H1 (cell line): ENCODE data around the gene ZNF839.

Experiments used
- ATF3 ChIP-seq: IDR thresholded peaks from 2 replicates; pipeline ENCODE4 v1.6.1; 2011; ENCODE audit warnings: low read depth, mild to moderate bottlenecking, low read length; ENCODE audit not compliant: insufficient read depth
- CBX5 ChIP-seq: fragments of 300-800, 300-1000 bp; sonication (generic); IDR thresholded peaks from 2 replicates; pipeline ENCODE4 v1.7.1; 2016; ENCODE audit warnings: antibody characterized with exemption, low read length, low read depth
- CHD2 ChIP-seq: IDR thresholded peaks from 2 replicates; pipeline ENCODE4 v1.6.1; 2012; ENCODE audit warnings: low read length, improper control_type of control experiment
- CREB1 ChIP-seq: IDR thresholded peaks from 2 replicates; pipeline ENCODE4 v1.6.1; 2012; ENCODE audit warnings: inconsistent platforms
- CTCF ChIP-seq, 3 experiments: IDR thresholded peaks; 1 replicate in 2 of 3; 2 replicates in 1 of 3; pipeline versions ENCODE4 v1.5.1 to v1.6.1; 2011; ENCODE audit warnings: low read length in 3 of 3, mild to moderate bottlenecking in 3 of 3, inconsistent platforms in 2 of 3, low read depth in 1 of 3, moderate library complexity in 1 of 3; ENCODE audit not compliant: insufficient read depth in 1 of 3; ENCODE audit errors: control extremely low read depth in 1 of 3
- HDAC2 ChIP-seq, 2 experiments: fragments of 300-600 bp in 1 of 2; sonication (generic) in 1 of 2; IDR thresholded peaks; 2 replicates each; pipeline ENCODE4 v1.6.1; 2011 to 2012; ENCODE audit warnings: low read depth in 2 of 2, low read length in 2 of 2, mild to moderate bottlenecking in 2 of 2, moderate library complexity in 2 of 2, borderline replicate concordance in 1 of 2, inconsistent platforms in 1 of 2
- POLR2A ChIP-seq, 2 experiments: IDR thresholded peaks; 1 replicate in 1 of 2; 2 replicates in 1 of 2; pipeline ENCODE4 v1.6.1; 2011; ENCODE audit warnings: low read depth in 2 of 2, low read length in 2 of 2, mild to moderate bottlenecking in 2 of 2; ENCODE audit errors: control extremely low read depth in 1 of 2
- SIN3A ChIP-seq, 2 experiments: IDR thresholded peaks in 1 of 2; conservative IDR thresholded peaks in 1 of 2; 2 replicates each; pipeline ENCODE4 v1.6.1; 2011 to 2012; ENCODE audit warnings: low read length in 2 of 2, improper control_type of control experiment in 1 of 2, low read depth in 1 of 2, mild to moderate bottlenecking in 1 of 2
- SP4 ChIP-seq: IDR thresholded peaks from 2 replicates; pipeline ENCODE4 v1.6.1; 2012; ENCODE audit warnings: low read length, inconsistent platforms
- YY1 ChIP-seq: IDR thresholded peaks from 2 replicates; pipeline ENCODE4 v1.6.1; 2011; ENCODE audit warnings: low read depth, mild to moderate bottlenecking, low read length

GRCh38 chr14:102303664-102304063 lies 15.9 kb upstream of the ZNF839 start:
- no peak for TF ChIP-seq CTCF (IDR thresholded peaks at IDR 0.05; ENCODE audit: control extremely low read depth in 1 of 3, insufficient read depth in 1 of 3, low read depth in 1 of 3, low read length in 3 of 3)
- TF ChIP-seq SIN3A (conservative IDR thresholded peaks at IDR 0.05 in 1 of 2, IDR thresholded peaks at IDR 0.05 in 1 of 2; ENCODE audit: low read depth in 1 of 2, low read length in 2 of 2), result no peak
- TF ChIP-seq CHD2, result no peak
- no peak for TF ChIP-seq HDAC2 (IDR thresholded peaks at IDR 0.05; ENCODE audit: borderline replicate concordance in 1 of 2, low read depth in 2 of 2, low read length in 2 of 2)
- TF ChIP-seq POLR2A (IDR thresholded peaks at IDR 0.05; ENCODE audit: control extremely low read depth in 1 of 2, low read depth in 2 of 2, low read length in 2 of 2), result no peak
- TF ChIP-seq SP4, result no peak
- TF ChIP-seq ATF3, result no peak
- no peak for TF ChIP-seq YY1
- TF ChIP-seq CREB1, result no peak
- no peak for TF ChIP-seq CBX5
